Stimulated activated CD4-positive, alpha-beta T cell treated with anti-CD3 and anti-CD28 coated beads, Interleukin-4, amount 100 ng/mL, for 24 hours (primary cell): ENCODE data around the gene LRRC75A.

Source experiments
- DNase-seq: peaks from one replicate; pipeline ENCODE4 v3.0.0-alpha.2; 2020

The LRRC75A gene

DNA sequence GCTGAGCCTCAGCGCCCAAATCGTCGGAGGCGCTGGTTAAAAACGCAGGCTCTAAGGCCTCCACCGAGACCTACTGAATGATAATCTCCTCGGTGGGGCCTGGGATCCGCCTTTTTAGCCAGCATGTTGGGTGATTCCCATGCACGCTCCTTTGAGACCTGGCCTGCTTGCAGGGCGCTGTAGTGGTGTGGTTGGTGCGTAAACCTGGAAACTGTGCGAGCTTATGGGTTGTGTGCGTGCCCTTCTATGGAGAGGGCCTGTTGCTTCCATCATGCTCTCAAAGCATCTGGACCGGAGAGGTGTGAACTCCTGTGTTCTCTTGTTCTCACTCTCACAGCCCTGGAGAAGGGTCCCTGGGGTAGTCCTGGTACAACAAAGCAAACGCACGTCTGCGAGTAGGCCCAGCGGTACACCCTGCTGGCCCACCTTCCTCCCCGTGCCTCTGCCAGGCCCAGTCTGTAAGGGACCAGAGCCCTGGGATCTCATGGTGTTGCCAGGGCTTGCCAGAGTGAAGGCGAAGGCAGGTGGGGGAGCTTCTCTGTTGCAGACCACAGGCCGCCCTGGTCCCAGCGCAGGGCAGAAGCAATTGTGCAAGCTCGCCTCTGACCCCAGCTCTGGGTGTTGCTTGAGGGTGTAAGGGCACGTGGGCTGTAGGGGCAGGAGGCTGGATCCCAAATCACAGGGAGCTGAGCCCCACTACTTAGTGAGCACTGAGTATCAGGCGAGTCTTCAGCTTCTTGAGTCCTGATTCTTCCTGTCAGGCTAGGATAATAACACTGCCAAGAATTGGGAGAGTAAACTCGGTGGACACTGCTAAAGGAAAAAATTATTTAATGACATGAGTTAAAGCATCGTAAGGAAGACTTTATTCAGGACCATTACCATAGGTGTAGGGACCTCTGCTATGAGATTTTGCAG lies 879 bp upstream of the LRRC75A start:
- DNase-seq, result no peak

DNA sequence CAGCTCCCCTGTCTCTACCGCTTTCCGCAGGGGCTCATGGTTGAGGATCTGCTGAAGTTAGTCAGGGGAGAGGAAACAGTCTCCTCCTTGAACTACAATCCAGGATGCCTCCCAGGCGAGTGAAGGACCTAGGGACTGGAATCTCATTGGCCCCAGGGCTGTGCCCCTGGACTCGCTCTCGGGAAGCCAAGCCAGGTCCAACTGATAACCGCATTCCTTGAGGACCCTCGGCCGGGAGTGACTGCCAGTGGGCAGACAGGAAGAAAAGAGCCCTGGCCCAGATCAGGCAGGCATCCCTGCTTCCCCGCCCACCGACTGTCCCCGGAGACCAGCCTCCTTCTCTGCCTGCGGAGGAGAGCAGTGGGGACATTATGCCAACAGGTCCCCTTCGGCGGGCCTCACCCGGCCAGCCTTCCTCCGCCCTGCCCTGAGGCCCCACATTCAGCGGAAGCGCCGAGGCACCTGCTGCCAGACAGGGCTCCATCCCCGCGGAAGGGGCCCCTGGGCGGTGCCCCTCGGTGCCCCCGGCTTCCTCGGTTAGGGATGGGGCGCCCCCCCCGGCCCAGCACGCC lies 776 bp downstream of the LRRC75A start:
- DNase-seq, result peak; percentile 17

DNA sequence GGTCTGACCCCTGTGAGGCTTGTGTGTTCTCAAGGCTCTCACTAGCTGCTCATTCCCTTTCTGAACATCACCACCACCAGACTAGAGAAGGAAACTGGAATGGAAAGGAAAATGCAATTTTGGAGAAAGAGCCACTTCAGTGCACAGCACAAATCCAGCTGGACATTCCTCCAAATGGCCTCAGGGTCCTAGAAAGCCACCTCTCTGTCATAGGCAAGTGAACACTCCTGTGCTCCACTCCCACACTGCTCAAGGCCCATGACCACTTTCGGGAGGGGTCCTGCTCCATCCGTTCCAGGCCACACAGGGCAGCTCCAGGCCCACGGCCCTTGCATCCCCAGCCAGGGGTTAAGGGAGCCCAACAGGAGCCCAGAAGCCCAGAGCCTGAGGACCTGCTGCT lies 2.6 kb downstream of the LRRC75A start:
- DNase-seq, result no peak

DNA sequence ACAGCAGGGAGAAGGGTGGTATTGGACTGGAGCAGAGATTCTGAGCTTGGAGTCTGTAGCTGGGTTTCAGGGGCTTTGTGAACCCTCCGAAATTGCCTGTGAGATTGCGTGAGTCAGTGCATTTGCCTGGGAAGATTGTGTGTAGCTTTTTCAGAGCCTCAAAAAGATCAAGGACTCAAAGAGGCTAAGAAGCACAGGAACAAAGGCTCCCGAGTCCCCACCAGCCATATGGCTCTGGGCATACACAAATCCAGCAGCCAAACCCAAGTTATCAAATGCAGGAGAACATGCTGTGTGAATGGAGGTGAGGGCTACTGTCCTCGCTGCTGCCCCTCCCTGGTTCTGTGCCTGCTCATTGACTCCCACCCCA lies 3.0 kb downstream of the LRRC75A start:
- no peak for DNase-seq

DNA sequence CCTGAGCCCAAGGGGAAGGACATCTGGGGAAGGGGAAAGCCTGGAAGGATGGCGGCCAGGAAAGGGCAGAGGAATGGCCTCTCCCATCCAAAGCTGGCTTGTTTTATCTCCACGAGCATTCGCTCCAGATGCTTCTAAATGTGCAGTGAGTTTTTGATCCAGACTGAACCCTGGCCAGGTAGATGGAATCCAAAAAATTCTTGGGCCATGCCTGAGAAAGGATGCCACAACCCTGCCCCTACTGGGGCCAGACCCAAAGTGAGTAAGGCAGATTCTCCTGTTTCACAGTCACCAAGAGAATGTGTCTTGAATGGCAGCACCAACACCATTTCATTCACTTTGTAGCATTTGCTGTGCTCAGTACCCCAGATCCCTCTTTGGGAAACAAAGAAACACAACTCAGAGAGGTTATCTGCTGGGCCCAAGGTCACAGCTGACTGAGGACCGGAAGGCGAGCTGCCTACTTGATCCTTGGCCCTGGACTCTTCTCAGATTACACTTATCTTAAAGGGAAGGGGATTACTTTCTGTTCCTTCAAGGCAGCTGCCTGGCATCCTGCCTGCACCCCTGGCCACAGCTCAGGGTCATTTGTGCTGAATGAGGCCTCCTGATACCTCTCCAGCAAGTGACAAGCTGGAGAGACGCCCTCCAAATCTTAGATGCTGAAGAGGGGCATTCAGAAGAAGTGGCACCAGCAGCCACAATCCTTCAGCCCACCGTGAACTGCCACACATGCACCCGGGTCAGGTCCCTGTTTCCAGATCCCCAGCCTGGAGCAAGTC lies 3.6 kb downstream of the LRRC75A start:
- DNase-seq, result no peak

DNA sequence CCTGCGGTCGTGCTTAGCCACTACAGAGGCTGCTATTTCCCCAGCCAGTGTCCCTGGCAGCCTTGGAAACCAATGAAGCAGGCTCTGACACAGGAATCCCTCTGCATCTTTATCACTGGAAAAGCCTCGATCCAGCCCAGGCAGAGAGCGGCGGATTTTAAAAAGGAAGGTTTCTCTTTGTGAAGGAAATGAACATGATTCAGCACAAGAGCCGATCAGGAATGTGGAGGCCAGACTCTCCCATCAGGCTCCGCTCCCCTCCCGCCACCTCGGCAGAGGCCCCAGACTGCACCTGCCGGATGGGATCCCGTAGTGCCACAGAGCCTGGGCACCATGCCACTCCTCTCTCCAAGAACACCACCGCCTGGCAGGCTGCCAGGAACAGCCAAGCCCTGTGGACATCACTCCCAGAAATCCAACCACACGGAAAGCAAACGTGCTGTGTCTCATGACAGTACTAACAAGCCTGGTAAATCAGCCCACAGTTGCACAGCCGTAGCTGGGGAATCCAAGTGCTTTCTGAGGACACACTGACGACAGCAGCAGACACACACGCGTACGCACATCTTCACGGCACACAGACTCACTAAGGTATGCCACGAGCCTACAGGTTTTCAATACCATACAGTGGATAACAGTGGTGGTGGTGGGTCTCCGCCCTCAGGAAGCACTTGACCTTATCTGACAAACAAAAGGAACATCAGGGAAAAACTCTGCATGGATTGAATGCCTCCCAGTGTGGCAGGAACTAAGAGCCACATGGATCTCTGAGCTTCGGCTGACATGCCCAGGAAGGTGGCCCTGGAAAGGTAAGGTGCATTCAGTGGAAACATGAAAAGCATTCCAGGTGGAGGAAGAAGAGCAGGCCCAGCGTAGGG lies 5.4 kb downstream of the LRRC75A start:
- DNase-seq, result no peak

DNA sequence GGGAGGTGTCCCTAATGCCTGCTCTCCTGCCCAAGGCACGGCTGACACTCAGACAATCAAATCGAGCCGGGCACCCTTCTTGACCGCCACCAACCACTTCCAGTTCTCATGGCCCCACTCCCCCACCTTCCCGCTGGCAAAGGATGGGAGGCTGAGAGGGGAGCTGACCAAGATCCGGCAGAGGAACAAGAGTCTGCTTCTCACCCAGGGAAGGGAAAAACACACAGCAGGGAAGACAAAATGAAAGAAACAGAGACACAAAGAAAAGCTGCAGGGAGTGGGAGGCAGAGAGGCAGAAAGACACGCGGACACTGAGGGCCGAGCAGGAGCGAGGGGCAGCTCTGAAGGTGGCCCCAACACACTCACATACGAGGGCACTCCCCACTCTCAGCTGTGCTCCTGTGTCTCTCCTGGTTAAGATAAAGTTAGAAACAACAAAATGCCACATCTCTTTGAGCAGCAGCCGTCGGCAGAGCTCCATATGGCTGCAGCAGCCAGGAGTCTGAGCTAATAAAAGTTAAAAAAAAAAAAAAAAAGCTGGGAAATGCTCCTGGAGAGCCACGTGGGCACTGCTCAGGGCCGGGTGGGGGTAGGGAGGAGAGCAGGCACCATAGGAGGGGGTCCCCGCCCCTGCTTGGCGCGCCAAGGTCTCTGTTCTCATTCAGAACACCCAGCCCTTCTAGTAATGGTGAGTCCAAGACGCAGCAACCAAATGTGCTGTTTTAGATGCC lies 7.4 kb downstream of the LRRC75A start:
- DNase-seq, result no peak

DNA sequence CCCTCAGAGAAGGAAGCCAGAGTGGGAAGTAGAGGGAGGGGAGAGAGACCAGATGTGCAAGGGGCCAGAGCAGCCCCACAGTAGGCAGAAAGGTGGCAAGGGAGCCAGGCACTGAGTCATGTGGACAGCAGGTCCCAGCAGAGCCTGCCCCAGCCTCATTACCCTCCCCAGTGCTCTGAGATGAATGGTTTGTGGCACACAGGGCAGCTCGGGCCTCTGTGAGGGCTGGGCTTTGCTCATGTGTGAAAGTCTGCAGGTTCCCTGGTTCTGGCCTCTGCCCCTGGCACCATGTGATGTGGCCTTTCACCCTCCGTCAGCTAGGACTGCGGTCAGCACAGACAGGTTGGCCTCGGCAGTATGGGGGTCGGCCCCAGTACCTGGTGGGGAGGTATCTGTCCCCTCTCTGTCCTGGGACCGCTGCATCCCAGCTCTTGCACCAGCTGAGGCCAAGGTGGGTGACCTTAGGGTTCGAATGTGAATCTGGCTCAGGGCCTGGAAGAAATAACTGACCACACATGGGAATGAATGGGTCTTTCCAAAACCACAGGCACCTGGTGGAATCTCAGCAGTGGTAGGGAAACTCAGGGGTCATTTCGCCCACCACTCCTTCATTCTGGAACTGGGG lies 8.9 kb downstream of the LRRC75A start:
- DNase-seq, result no peak

DNA sequence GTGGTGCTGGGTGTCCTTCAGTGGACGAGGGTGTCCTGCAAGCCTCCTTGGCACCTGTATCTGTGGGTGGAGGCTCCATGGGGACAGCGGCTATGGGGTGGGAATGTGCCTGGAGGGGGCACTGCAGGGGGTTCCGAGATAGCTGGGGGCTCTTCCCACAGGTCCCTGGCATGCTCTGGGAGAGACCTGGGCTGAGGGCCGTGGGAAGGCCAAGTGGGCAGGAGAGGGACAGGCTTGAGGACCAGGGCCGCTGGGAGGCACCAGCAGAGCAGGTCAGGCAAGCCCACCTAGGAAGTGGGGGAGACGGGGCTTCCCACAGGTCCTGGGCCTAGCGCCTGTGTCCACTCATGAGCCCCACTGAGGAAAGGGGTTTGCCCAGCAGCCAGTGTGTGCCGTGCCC lies 9.7 kb downstream of the LRRC75A start:
- no peak for DNase-seq

DNA sequence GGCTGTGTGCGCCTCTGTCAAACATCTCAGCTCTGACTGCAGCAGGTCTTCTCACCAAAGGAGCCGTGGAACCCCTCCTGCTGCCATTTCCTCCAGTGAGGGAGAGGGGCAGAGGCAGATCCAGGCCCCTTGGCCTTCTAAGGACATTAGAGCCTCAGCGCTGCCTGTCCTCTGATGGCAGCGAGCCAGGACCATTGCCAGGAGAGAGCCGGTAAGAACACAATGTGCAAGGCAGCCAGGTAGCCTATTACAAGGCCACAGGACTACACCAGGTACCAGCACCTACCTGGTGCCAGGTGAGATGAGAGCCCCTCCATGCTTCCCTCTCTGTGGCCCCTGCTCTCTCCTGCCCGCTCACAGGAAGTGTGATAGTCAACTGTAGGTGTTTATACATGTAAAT lies 11.0 kb downstream of the LRRC75A start:
- DNase-seq, result no peak

DNA sequence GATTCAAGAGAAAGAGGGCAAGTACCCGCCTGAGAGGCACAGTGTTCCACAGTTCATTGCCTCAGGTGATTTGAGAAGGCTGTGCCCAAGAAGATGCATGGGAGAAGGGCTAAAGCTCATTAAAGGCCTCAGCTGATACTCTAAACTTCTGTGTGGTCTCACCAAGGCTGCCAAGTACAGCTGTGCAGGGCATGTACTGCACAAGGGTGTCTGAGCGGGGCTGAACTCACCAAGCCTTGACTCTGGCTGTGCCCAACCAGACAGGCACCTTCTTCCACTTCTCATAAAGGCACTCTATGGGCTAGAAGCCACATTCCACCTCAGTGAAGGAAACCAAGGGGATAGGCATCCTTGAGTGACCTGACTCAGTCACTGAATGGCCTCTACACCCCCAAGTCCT lies 12.7 kb downstream of the LRRC75A start:
- no peak for DNase-seq

DNA sequence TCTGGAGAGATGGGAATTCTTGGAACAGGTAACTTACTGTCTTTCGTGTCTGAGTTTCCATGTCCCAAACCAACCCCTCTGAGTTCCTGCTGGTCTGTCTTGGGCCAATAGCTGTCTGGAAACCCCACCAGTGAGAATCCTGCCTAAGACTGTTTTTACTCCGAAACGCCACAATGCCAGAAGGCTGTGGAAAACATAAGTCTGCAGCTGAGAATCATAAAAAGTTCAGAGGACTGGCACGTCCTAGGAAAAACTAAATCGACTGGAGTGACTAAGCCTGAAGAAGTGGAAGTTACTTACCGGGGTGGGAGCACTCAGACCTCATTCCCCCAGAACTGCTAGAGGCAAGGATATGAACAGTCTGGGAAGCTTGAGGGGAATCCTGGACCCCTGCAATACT lies 13.3 kb downstream of the LRRC75A start:
- DNase-seq, result no peak

DNA sequence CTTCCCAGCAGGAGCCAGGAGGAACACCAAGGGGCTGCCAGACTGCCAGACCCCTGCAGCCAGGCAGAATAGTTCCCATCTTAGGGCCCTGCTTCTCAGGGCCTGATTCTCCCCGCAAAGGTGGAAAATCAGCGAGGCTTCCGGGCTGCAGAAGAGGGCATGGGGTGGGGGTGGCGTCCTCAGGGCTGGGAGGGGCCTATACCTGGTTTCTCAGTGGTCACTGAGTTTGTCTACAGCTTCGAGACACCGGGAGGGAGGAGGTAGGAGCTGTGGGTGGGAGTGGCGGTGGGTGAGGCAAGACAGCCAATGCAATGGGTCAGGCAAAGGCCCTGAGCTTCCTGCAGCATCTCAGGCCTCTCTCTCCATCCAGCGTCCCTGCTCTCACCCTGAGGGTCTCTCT lies 14.3 kb downstream of the LRRC75A start:
- DNase-seq, result no peak

DNA sequence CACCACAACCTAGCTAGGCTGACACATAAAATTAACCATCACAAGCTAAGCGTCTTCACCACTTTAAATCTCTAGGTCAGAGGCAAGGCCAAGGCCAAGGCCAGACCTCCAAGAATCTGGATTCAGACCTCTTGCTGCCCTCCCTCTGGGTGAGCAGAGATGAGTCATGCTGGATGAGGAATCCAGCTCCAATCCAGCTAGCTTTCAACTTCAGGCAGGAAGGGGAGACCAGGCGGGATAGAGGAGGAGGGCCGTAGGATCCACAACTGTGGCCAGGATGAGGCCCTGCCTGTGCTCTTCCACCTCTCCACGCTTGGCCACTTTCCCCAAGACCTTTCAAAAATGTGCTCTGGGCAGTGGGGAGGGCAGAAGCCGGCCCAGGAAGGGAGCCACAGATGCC lies 14.7 kb downstream of the LRRC75A start:
- DNase-seq, result no peak

DNA sequence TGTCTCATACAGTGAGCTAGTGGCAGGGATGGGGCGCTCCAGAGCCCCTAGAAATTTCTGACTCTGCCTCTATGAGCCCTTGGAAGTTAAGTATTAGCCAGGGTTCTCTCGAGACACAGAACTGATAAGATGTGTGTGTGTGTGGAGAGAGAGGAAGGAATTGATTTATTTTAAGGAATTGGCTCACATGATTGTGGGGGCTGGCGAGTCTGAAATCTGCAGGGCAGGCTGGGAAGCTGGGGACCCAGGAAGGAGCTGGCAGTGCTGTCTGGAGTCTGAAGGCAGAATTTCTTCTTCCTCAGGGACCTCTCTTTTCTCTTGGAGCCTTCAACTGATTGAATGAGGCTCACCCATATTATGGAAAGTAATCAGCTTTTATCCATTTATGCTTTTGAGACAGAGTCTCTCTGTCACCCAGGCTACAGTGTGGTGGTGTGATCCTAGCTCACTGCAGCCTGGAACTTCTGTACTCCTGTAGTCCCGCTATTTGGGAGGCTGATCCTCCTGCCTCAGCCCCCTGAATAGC lies 16.8 kb downstream of the LRRC75A start:
- no peak for DNase-seq

DNA sequence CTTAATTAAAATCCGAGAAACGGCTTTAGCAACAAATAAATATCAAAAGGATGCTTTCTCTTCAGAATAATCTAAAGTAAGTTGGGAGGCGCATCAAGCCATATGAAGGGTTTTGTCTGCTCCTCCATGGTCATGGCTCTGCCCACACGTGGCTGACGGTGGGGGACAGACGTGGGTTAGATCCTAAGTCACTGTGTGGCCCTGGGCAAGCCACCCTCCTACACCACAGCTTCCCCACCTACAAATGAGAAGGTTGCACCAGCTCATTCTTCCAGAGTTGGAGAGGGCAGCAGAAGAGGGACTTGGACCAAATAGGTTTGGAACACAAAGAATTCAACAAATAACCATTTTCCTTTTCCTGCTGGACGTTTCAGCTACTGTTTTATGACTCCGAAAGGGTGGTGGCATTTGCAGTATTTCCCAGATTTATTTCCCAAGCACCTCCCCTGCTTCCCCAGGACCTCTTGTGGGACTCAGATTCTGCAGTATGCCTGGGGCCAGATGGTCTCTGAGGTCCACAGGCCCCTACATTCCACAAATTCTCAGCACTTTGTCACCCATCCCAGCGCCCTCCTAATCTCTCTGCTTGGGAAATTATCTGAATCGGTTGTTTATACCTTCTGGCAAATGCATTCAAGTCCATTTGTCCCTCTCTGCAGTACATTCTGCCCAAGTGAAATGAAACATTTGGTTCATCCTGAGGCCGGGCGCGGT lies 17.8 kb downstream of the LRRC75A start:
- no peak for DNase-seq

DNA sequence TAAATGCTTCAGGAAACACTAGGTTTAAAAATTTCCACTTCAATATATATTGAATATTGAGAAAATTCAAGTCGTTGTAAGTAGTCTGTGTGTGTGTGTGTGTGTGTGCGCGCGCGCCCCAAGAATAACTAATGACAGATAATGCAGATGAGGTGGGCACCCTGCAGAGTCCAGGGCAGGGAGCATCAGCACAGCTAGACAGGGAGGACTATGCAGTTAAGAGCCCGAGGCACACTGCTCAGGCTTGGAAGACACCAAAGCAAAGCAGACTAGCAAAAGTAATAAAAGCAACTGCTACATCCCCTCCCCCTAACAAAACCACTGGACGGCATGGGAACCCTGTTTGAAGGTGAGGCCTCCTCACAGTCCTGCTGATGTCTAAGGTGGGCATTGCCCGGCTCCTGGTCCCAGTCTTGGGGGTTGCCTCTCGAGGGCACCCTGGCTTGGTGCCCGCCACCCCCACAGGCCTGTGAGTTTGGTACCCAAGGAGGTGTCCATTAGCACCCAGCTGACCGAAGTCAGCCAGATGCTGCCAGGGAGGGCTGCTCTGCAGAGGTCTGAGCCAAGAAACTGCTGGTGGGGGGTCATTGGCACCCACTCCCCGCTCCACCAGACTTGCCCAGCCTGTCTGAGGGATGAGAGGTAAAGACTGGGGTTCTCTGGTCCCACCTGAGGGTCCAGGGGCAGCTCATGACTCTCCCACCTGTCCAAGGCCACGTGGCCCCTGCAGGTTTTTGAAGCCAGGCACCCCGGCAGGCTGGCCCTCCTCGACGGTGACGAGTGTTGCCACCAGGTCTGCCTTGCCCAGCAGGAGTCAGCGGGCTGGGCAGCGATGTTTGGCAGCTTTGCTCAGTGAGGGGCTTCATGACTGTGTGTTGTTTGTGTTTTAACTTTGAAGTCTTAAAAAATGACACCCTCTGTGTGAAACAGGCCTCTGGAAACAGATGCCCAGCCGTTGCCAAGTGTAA lies 18.7 kb downstream of the LRRC75A start:
- DNase-seq, result no peak

DNA sequence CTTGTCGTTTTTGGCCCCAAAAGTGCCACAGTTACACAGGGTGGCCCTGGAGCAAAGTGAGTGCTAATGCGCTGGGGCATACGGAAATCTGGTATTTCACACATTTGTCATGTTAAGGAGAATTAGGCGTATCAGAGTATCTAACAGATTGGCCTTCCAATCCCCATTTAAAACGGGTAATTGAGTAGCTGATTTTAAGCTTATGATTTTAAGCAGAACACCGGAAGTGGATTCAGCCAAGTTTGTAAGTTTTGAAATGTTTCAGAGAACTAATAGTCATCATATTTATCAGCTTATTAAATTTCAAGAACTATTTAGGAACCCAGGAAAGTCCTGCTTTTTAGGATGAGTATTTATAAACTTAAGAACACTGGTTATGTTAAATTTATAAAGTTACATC lies 19.5 kb downstream of the LRRC75A start:
- DNase-seq, result no peak

DNA sequence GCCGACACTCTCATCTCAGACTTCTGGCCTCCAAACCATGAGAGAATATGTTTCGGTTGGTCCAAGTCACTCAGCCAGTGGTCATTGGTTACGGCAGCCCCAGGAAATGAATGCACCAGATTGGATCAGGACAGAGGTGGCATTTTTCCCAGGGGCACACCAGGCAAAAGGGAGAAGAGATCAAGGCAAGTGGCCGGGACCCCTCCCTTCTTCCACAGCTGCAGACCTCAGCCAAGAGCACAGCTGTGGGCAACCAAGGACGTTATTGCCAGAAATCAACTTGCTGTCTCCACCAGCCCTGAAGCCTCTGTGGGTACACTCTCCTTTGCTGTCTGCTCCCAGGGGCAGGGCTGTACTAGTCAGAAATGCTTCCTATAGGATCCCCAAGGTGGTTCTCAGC lies 20.7 kb downstream of the LRRC75A start:
- DNase-seq, result no peak

DNA sequence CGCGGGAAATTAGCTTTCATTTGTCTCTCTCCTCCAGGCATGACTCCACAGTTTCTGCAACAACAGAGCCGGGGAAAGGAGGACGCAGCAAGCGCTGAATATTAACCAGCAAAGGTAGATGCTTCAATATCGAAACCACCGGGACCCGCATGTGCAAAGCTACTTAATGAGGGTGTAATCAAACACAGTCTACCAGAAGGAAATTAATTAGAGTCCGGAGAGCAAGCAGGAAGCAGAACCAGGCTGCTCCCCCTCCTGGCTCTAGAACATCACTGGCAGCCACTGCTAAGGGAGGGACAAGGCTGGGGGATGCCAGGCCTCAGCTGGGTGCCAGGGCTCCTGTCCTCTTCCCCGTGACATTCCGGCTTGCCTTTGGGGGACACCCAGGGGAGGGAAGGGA lies 21.7 kb downstream of the LRRC75A start:
- DNase-seq, result no peak
